A172 (cell line): ENCODE measurements around the gene TMEM43. TPM values are rescaled to one million over a fixed set of nuclear protein-coding genes. Genes with fewer than 3 reads are reported as not detected.

ENCODE experiments used
- DNase-seq: peaks from one replicate; pipeline ENCODE4 v3.0.0-alpha.2; 2015; ENCODE audit warnings: low spot score
- total RNA-seq: library from RNA; depleted of rRNA; stranded (reverse); fragments of >200 nt; shearing (Covaris generic); gene quantifications from 2 replicates; pipeline ENCODE4 v1.2.3, GENCODE V29; 2014

TMEM43 gene
- total RNA-seq, 1 experiment from 2014 or later = 132 TPM

GRCh38 chr3:14138109-14138877 is 13.4 kb downstream of the TMEM43 start:
- no peak for DNase-seq

GRCh38 chr3:14138878-14139655 is 14.2 kb downstream of the TMEM43 start:
- no peak for DNase-seq

- no peak for DNase-seq
Measured at GRCh38 chr3:14139771-14140170, 14.9 kb downstream of the TMEM43 start.

GRCh38 chr3:14140668-14141067 is 15.8 kb downstream of the TMEM43 start:
- no peak for DNase-seq

GRCh38 chr3:14141144-14141543 is 16.3 kb downstream of the TMEM43 start:
- no peak for DNase-seq

DNA sequence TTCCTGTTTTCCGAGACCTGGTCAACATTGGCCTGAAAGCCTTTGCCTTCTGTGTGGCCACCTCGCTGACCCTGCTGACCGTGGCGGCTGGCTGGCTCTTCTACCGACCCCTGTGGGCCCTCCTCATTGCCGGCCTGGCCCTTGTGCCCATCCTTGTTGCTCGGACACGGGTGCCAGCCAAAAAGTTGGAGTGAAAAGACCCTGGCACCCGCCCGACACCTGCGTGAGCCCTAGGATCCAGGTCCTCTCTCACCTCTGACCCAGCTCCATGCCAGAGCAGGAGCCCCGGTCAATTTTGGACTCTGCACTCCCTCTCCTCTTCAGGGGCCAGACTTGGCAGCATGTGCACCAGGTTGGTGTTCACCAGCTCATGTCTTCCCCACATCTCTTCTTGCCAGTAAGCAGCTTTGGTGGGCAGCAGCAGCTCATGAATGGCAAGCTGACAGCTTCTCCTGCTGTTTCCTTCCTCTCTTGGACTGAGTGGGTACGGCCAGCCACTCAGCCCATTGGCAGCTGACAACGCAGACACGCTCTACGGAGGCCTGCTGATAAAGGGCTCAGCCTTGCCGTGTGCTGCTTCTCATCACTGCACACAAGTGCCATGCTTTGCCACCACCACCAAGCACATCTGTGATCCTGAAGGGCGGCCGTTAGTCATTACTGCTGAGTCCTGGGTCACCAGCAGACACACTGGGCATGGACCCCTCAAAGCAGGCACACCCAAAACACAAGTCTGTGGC is 16.9 kb downstream of the TMEM43 start:
- no peak for DNase-seq

GRCh38 chr3:14142567-14143270 is 17.9 kb downstream of the TMEM43 start:
- no peak for DNase-seq

DNA sequence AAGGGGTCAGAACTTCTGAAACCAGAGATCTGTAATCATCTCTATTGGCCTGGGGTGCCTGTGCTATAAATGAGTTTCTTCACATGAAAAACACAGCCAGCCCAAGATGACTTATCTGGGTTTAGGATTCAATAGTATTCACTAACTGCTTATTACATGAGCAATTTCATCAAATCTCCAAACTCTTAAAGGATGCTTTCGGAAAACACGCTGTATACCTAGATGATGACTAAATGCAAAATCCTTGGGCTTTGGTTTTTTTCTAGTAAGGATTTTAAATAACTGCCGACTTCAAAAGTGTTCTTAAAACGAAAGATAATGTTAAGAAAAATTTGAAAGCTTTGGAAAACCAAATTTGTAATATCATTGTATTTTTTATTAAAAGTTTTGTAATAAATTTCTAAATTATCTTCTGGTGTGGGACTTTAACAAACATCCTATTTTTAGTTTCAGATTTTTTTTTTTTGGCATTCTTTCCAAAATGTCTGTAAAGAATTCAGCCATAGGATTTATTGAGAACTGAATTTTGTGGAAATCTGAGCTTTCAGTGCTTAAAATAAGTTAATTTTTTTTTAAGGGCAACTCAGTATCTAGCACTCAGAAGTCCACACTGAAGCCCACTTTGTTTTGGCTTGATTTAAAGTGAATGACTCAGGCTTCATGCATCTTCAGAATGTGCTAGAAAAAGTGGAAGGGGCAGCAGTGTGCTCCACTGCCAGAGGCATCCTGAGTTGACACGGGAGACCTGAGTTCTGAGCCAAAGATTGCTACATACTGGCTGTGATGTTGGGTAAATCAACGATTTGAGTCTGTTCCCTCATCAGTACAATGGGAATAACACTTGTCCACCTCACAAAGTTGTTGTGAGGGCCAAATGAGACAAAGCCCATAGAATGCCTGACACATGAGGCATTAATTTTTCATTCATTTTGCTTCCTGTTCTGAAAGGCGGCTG is 18.7 kb downstream of the TMEM43 start:
- DNase-seq = peak; percentile 83

GRCh38 chr3:14144423-14145075 is 19.7 kb downstream of the TMEM43 start:
- peak; percentile 97 for DNase-seq

- peak; percentile 23 for DNase-seq
Measured at GRCh38 chr3:14145236-14145635, 20.4 kb downstream of the TMEM43 start.

DNA sequence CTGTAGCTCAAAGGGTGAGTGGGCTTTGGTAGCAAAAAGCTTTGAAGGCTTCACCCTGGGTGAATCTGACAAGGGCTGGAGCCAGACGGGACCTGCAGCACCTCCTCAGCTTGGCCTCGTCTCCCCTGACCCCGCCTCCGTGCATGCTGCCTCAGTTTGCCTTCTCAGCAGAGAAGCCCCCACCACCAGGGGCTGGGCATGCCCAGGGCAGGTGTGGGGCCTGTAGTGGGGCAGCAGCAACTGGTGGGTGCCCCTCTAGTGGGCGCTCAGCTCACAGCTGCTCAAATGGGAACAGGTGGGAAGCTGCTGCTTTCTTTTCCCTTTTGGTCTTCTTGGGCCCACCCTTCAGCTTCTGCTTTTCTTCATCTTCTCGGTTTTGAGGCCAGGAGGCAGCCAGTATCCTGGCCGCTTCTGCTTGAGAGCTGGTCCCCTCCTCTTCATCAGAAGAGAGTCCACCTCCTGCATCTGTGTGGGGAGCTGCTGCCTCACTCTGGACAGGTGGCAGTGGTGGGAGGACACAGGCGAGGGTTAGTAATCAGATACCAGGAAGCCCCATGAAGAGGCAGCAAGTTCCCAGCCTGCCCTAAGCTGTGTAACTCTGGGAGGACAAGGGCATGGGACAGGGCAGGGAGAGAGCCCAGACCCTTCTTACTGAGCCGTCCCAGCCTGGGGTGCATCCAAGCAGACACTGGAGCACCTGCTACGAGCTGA is 21.0 kb downstream of the TMEM43 start:
- DNase-seq = no peak

DNA sequence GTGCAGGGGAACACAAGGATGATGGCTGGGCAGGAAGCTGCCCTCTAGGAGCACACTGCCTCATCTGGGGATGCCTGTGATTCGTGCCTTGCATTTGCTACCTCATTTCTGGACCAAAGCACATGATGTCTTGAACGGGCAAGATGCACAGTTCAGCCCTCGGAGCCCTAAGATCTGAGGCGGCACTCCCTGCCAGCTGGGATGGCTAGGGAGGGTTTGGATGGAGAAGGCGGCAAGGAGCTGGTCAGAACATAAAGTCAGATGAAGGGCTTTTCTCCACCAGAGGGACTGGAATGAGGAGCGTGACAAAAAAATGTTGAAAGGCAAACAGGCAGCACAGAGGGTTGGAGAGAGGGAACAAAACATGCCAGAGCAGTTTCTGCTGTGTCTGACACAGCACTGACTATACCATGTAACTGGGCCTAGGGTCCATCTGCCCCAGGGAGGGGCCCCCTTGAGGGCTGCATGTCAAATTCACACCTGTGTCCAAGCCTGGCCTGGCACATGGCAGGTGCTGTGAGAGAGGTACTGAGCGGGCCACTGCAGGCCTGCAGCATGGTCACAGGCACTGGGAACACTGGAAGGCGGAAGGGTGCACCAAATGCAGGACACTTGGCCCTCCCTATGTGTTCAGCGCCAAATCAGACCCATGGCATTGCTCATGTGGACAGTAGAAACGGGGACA is 21.7 kb downstream of the TMEM43 start:
- DNase-seq = no peak

DNA sequence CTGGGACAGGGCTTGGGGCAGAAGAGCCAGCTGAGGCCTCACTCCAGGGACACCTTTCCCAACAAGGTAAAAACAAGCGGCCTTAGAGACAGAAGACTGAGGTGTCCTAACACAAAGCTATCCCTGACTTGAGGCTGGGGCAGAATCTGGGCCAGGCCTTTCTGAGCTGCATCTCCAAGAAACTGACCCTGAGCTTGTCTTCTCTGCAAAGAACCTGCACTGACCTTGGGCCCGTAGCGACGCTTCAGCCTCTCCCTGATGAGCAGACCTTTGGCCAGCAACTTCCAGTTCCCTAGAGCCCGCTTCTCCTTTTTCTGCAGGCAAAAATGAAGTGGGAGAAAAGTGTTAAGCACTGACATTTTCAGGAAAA is 22.2 kb downstream of the TMEM43 start:
- DNase-seq = no peak

- DNase-seq = no peak
Measured at GRCh38 chr3:14147617-14148016, 22.8 kb downstream of the TMEM43 start.

DNA sequence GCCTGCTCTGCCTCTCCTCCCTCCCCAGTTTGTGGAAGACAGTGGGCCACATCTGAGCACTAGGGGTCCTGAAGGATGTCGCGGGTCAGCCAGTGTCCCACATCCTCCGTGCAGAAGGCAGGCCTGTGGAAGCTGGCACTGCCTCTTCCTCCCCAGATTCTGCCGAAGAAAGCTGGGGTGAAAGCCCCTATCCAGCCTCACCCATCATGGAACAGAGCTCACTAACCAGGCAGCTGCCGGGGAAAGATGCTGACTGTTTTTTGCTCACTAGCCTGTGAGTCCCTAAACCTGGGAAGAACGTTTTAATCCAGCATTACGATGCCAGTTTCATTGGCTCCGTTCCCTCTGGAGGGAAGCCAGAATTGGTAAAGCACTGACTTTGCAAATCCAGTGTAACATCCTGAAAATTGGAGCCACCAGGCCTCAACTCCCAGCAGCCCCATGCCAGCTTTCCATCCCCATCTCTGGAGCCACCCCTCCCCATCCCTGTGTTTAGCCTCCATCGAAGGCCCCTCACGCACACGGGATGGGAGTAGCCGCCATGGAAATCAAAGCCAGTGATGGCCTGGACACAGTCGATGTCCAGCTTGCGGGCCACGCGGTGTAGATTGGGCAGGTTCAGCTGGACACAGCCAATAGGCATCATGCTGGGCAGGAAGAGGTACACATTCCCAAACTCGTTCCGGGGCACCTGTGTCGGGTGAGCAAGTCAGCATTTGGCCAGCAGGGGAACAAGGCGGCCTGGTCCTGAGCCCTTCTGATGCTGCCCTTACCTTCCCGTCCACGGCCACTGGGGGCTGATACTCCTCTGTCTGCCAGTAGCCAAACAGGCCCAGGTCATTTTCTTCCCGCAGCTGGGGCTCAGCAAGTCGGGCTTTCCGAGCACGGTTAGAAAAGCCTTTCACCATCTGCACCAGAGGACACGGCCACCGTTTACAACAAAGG is 23.5 kb downstream of the TMEM43 start:
- no peak for DNase-seq

DNA sequence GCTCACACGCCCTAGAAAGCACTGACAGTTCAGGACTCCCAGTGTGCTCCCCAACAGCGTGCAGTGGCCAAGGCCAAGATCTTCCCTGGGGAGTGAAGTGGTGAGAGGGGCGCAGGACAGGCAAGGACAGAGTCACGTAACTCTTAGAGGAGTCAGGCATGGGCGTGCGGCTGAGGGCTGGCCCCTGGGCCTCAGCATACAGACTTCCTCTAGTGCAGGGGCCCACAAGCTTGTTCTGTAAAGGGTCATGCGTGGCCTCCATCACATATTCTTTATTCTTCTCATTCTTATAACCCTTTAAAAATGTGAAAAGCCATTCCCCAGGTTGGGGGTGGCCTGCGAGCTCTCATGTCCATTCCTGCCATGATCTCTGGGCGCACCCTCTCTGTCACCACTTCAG is 25.2 kb downstream of the TMEM43 start:
- no peak for DNase-seq

DNA sequence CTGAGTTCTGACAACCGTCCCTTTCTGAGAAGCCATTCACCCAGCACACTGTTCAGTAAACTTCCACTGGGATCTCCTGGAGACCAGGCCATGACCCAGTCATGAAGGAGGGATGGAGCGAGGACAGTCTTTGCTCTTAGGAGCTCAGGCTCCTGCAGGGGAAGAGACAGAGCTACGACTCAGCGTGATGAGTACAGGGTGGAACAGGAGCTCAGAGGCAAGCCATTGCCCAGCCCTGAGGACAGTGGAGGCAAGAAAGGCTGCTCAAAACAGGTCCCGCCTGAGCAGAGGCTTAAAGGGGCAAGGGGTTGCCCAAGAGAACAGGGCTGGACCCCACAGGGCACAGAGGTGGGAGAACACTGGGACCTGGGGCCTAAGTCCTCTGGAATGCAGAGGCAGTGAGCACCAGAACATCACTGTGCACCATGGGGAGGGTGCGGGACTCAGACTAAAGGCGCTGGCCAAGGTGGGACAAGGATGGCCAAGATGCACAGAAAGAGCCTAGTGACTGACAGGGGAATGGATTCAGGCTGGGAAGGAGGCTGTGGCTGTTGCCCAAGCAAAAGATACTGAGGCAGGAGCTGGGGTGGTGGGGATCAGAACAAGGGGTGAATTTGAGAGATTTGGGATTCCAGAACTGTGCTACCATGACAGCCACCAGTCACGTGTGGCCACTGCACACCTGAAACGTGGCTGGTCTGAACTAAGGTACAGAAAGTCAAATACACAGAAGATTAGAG is 25.8 kb downstream of the TMEM43 start:
- no peak for DNase-seq
